ENCODE measurements around the gene LHX2. TPM values are rescaled to one million over a fixed set of nuclear protein-coding genes. Genes with fewer than 3 reads are reported as not detected.
A peak's percentile ranks its signal among the peaks of the same experiment; 100 is the strongest.

The LHX2 gene
- total and polyA plus RNA-seq, 8 donors: not detected

- ATAC-seq (no peak), DNase-seq (no peak), FAIRE-seq (no peak)
- Histone ChIP-seq H3K27ac (no peak overlapping the region), H3K4me1 (peaks cover 0 to 7% (median 4%) of the 10 kb centered on the region in 3 donors), H3K27me3 (peaks cover 0 to 17% (median 3%) of the 10 kb centered on the region in 4 donors), H3K9me3 (no peaks in the 10 kb centered on the region), H3K4me3 (no peak overlapping the region), H3K36me3 (no peaks in the 10 kb centered on the region)
- intact Hi-C loops (cut with DNase I): loop anchor here in 1 of 3 donors (10.0 kb wide), 1 partner anchor 493 kb away; no protein-coding TSS in a partner anchor
- 46 to 60% methylated on average over 6 of the region's 6 CpGs for WGBS, 2 donors
- TF ChIP-seq CTCF (IDR thresholded peaks at IDR 0.05): no peak
Observed at GRCh38 chr9:124037790-124038189, 26.2 kb downstream of the LHX2 start.

- no peak for TF ChIP-seq CTCF (IDR thresholded peaks at IDR 0.05)
- WGBS, 2 donors: 30 to 37% methylated on average over 6 of the region's 6 CpGs
- Histone ChIP-seq H3K9me3 (no peaks in the 10 kb centered on the region), H3K36me3 (no peaks in the 10 kb centered on the region), H3K4me3 (no peak overlapping the region), H3K4me1 (peaks cover 0 to 7% (median 4%) of the 10 kb centered on the region in 3 donors), H3K27me3 (peaks cover 0 to 13% (median 3%) of the 10 kb centered on the region in 4 donors), H3K27ac (no peak overlapping the region)
- FAIRE-seq (no peak), DNase-seq (no peak), ATAC-seq (no peak)
- intact Hi-C loops (cut with DNase I): loop anchor here in 1 of 3 donors (10.0 kb wide), 1 partner anchor 493 kb away; no protein-coding TSS in a partner anchor
Observed at GRCh38 chr9:124038239-124038638, 26.7 kb downstream of the LHX2 start.

GRCh38 chr9:124038790-124039633 is 27.4 kb downstream of the LHX2 start:
- TF ChIP-seq CTCF (IDR thresholded peaks at IDR 0.05): no peak
- Histone ChIP-seq H3K4me1 (peaks cover 0 to 7% (median 4%) of the 10 kb centered on the region in 3 donors), H3K9me3 (no peaks in the 10 kb centered on the region), H3K4me3 (no peak overlapping the region), H3K27me3 (peaks cover 0 to 6% (median 3%) of the 10 kb centered on the region in 4 donors), H3K36me3 (no peaks in the 10 kb centered on the region), H3K27ac (no peak overlapping the region)
- WGBS, 2 donors: 59 to 62% methylated on average over 9 of the region's 9 CpGs
- FAIRE-seq (no peak), ATAC-seq (no peak), DNase-seq (no peak)
- intact Hi-C loops (cut with DNase I): loop anchor here in 1 of 3 donors (10.0 kb wide), 1 partner anchor 494 kb away; no protein-coding TSS in a partner anchor

GRCh38 chr9:124040186-124040931 is 28.8 kb downstream of the LHX2 start:
- FAIRE-seq (no peak), DNase-seq (no peak), ATAC-seq (peak; percentile 15 to 44 (median 32))
- H3K4me1 ChIP-seq: peaks cover 0 to 7% (median 4%) of the 10 kb centered on the region in 3 donors
- 30% methylated on average over 21 of the region's 21 CpGs for WGBS, 2 donors
- intact Hi-C loops (cut with DNase I): no loop called here
- no peaks in the 10 kb centered on the region for H3K36me3 ChIP-seq
- H3K4me3 ChIP-seq: peak overlapping the region in 2 of 4 donors; percentile 26 to 43
- H3K9me3 ChIP-seq: no peaks in the 10 kb centered on the region
- TF ChIP-seq CTCF (IDR thresholded peaks at IDR 0.05): no peak
- H3K27ac ChIP-seq: no peak overlapping the region
- H3K27me3 ChIP-seq: peaks cover 0 to 6% (median 3%) of the 10 kb centered on the region in 4 donors
